ENCODE measurements around the gene ZNF546. TPM values are rescaled to one million over a fixed set of nuclear protein-coding genes. Genes with fewer than 3 reads are reported as not detected.

Gene ZNF546
- total and polyA plus RNA-seq, 2 donors (not counting 1 experiment from before 2014, with no cell fraction given) = 1.8 to 15.7 TPM

DNA sequence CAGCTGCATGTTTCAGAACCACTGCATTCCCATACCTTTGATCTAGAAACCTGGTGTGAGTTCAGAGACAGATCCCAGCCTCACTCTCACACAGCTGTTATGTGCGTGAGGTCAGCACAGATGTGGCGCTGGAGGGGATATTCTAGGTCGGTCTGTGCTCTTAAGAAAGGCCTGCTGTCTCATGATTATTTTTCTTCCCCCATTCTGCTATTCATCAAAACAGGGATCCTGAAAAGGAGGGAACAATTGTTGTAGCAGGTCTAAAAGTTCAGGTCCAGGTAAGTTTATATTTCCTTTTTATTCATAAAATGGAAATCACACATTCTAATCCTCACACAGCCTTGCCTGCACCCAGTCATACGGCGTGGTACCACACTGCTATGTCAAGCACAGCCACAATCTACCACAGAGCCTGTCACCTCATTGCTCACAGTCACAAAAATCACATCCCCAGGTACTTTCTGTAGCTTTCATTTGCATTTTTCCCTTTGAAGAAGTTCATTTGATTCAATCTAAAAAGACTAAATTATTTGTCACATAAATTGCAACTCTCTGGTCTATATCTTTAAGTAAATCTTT is 867 bp downstream of the ZNF546 start:
- Histone ChIP-seq H3K79me2 (ENCODE audit: control insufficient read depth, insufficient read depth, low read length) (peaks cover 40% of the 10 kb centered on the region), H3K9ac (ENCODE audit: low read length) (peak overlapping the region; percentile 90), H3K27ac (ENCODE audit: low read length in 2 of 2) (peak overlapping the region; percentile 78 to 89), H4K20me1 (ENCODE audit: control insufficient read depth, insufficient read depth, low read length, poor library complexity, severe bottlenecking) (no peaks in the 10 kb centered on the region), H2AFZ (ENCODE audit: insufficient read depth, low read depth, low read length, poor library complexity, severe bottlenecking) (peak overlapping the region; percentile 95), H3K9me3 (ENCODE audit: control extremely low read depth in 1 of 3, control insufficient read depth in 2 of 3, insufficient read depth in 1 of 3, low read length in 2 of 3) (peaks cover 1 to 8% (median 8%) of the 10 kb centered on the region in 3 donors), H3K4me1 (ENCODE audit: control insufficient read depth in 2 of 2, insufficient read depth in 2 of 2, low read length in 2 of 2) (peaks cover 9 to 16% of the 10 kb centered on the region in 2 donors), H3K4me2 (replicated peaks; ENCODE audit: low read depth, low read length, poor library complexity, severe bottlenecking) (peak overlapping the region; percentile 83), H3K4me3 (ENCODE audit: control extremely low read depth in 1 of 5, extremely low read depth in 1 of 5, insufficient read depth in 1 of 5, low read depth in 2 of 5, low read length in 4 of 5) (peak overlapping the region; percentile 59 to 98 (median 92)), H3K27me3 (replicated peaks in 1 of 4; ENCODE audit: control extremely low read depth in 1 of 4, control insufficient read depth in 3 of 4, insufficient read depth in 4 of 4, low read length in 3 of 4) (no peaks in the 10 kb centered on the region), H3K36me3 (replicated peaks in 1 of 2; ENCODE audit: control extremely low read depth in 1 of 2, control insufficient read depth in 1 of 2, extremely low read depth in 1 of 2, insufficient read depth in 2 of 2, low read length in 1 of 2) (peaks cover 0 to 4% of the 10 kb centered on the region in 2 experiments)
- ATAC-seq (ENCODE audit: low read depth) (no peak), DNase-seq (no peak)
- ChIA-PET CTCF (interaction anchor here (0.5 to 2.2 kb wide), 3 partner anchors 28 to 811 kb away, joined by 3 to 12 read pairs (median 3); partner anchors contain the start of gene ZNF780A), POLR2A (interaction anchor here (1.1 to 2.0 kb wide), 2 partner anchors 27 to 134 kb away, joined by 4 to 10 read pairs; partner anchors contain the start of gene PSMC4)
- intact Hi-C loops (cut with micrococcal nuclease) = loop anchor here (1.0 to 5.0 kb wide), 6 partner anchors 56 to 470 kb away; partner anchors contain the start of genes BLVRB, MAP3K10, SPTBN4 and ZNF780A
- no CpG with 5 or more reads among the region's 5 CpGs for WGBS (ENCODE audit: insufficient coverage)
- H3K9me3 Mint-ChIP-seq (ENCODE audit: insufficient read depth) = peaks cover 2% of the 10 kb centered on the region
- TF ChIP-seq EZH2 (IDR thresholded peaks at IDR 0.05; ENCODE audit: borderline replicate concordance, insufficient read depth, low read depth, low read length, poor library complexity, severe bottlenecking) = no peak
- TF ChIP-seq, protein P1, sequence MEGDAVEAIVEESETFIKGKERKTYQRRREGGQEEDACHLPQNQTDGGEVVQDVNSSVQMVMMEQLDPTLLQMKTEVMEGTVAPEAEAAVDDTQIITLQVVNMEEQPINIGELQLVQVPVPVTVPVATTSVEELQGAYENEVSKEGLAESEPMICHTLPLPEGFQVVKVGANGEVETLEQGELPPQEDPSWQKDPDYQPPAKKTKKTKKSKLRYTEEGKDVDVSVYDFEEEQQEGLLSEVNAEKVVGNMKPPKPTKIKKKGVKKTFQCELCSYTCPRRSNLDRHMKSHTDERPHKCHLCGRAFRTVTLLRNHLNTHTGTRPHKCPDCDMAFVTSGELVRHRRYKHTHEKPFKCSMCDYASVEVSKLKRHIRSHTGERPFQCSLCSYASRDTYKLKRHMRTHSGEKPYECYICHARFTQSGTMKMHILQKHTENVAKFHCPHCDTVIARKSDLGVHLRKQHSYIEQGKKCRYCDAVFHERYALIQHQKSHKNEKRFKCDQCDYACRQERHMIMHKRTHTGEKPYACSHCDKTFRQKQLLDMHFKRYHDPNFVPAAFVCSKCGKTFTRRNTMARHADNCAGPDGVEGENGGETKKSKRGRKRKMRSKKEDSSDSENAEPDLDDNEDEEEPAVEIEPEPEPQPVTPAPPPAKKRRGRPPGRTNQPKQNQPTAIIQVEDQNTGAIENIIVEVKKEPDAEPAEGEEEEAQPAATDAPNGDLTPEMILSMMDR (IDR thresholded peaks at IDR 0.05) = no peak
- H3K27ac Mint-ChIP-seq = peak overlapping the region; percentile 92
- peaks cover 24% of the 10 kb centered on the region for H3K4me1 Mint-ChIP-seq
- no peaks in the 10 kb centered on the region for H3K27me3 Mint-ChIP-seq
- peak overlapping the region; percentile 96 for H3K4me3 Mint-ChIP-seq

DNA sequence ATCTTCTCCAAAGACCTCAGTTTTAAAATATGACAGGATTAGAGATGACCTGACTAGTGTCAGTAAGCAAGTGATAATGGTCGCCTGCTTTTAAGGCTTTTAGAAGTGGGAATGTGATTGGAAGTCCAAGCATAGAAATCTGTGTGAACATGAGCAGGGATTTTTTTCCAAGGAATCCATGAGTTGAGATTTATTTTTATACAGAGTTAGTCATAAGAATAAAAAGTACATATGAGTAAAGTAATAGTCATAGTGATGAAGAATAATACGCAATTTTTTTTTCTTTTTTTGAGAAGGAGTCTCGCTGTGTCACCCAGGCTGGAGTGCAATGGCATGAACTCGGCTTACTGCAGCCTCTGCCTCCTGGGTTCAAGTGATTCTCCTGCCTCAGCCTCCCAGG is 1.6 kb downstream of the ZNF546 start:
- DNase-seq (no peak), ATAC-seq (ENCODE audit: low read depth) (no peak)
- no peak overlapping the region for H3K27ac Mint-ChIP-seq
- CTCF ChIA-PET = interaction anchor here (2.2 kb wide), 1 partner anchor 28 kb away, joined by 12 read pairs; no protein-coding TSS in a partner anchor
- intact Hi-C loops (cut with micrococcal nuclease) = loop anchor here (5.0 kb wide), 3 partner anchors 59 to 469 kb away; partner anchors contain the start of genes BLVRB, SPTBN4, ZNF780A and ZNF780B
- H3K27ac ChIP-seq (ENCODE audit: low read length in 2 of 2) = no peak overlapping the region
- H3K27me3 Mint-ChIP-seq = no peaks in the 10 kb centered on the region
- peaks cover 24% of the 10 kb centered on the region for H3K4me1 Mint-ChIP-seq
- no peaks in the 10 kb centered on the region for H3K27me3 ChIP-seq (replicated peaks in 1 of 4; ENCODE audit: control extremely low read depth in 1 of 4, control insufficient read depth in 3 of 4, insufficient read depth in 4 of 4, low read length in 3 of 4)
- H2AFZ ChIP-seq (ENCODE audit: insufficient read depth, low read depth, low read length, poor library complexity, severe bottlenecking) = no peak overlapping the region
- TF ChIP-seq EZH2 (IDR thresholded peaks at IDR 0.05; ENCODE audit: borderline replicate concordance, insufficient read depth, low read depth, low read length, poor library complexity, severe bottlenecking) = no peak
- TF ChIP-seq, protein P1 (IDR thresholded peaks at IDR 0.05) = no peak
- peak overlapping the region; percentile 96 for H3K4me3 Mint-ChIP-seq
- peaks cover 0 to 4% of the 10 kb centered on the region in 2 experiments for H3K36me3 ChIP-seq (replicated peaks in 1 of 2; ENCODE audit: control extremely low read depth in 1 of 2, control insufficient read depth in 1 of 2, extremely low read depth in 1 of 2, insufficient read depth in 2 of 2, low read length in 1 of 2)
- POLR2A ChIA-PET = no interaction called here
- H3K79me2 ChIP-seq (ENCODE audit: control insufficient read depth, insufficient read depth, low read length) = peaks cover 32% of the 10 kb centered on the region
- peaks cover 0 to 8% (median 4%) of the 10 kb centered on the region in 3 donors for H3K9me3 ChIP-seq (ENCODE audit: control extremely low read depth in 1 of 3, control insufficient read depth in 2 of 3, insufficient read depth in 1 of 3, low read length in 2 of 3)
- 100% methylated on average over 4 of the region's 4 CpGs for WGBS (ENCODE audit: insufficient coverage)
- H3K4me1 ChIP-seq (ENCODE audit: control insufficient read depth in 2 of 2, insufficient read depth in 2 of 2, low read length in 2 of 2) = peaks cover 9 to 16% of the 10 kb centered on the region in 2 donors
- H4K20me1 ChIP-seq (ENCODE audit: control insufficient read depth, insufficient read depth, low read length, poor library complexity, severe bottlenecking) = no peaks in the 10 kb centered on the region
- no peak overlapping the region for H3K4me2 ChIP-seq (replicated peaks; ENCODE audit: low read depth, low read length, poor library complexity, severe bottlenecking)
- no peaks in the 10 kb centered on the region for H3K9me3 Mint-ChIP-seq (ENCODE audit: insufficient read depth)
- no peak overlapping the region for H3K9ac ChIP-seq (ENCODE audit: low read length)
- H3K4me3 ChIP-seq (ENCODE audit: control extremely low read depth in 1 of 5, extremely low read depth in 1 of 5, insufficient read depth in 1 of 5, low read depth in 2 of 5, low read length in 4 of 5) = no peak overlapping the region
